ENCODE results near the gene ETS1. TPM values are rescaled to one million over a fixed set of nuclear protein-coding genes. Genes with fewer than 3 reads are reported as not detected.

Gene ETS1
- total RNA-seq, 4 donors from 2014 or later, result 46.3 to 70.6 (median 57.6) TPM

DNA sequence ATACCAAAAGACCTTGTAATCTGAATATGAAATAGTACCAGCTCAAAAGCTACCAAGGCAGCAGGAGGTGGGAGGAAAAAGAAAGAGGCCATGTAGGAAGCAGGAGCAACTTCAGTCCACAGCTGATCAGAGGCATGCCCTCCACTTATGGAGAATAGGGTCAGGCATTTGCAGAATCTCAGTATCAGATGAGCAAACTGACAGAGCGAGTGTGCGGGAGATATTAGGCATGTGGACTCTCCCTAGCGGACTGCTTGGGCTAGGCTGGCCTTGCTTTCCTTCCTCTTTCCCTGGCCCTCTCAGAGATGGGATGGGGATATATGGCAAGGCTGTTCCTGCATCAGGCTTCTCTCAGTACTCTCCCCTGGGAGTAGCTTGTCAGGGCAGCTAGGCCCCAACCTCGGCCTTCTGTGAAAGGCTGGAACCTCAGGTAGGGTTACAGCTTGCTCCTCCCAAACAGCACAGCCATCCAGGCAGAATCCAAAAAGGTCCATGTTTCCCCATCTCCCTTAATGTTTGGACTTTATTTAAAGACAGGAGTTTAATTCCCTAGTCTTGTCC, 37.0 kb downstream of the ETS1 start:
- no peaks in the 10 kb centered on the region for H3K36me3 ChIP-seq
- no peaks in the 10 kb centered on the region for H3K27me3 ChIP-seq
- TF ChIP-seq EP300 (IDR thresholded peaks at IDR 0.05) (no peak), POLR2A (IDR thresholded peaks at IDR 0.05) (no peak)
- TF ChIP-seq, protein P1, sequence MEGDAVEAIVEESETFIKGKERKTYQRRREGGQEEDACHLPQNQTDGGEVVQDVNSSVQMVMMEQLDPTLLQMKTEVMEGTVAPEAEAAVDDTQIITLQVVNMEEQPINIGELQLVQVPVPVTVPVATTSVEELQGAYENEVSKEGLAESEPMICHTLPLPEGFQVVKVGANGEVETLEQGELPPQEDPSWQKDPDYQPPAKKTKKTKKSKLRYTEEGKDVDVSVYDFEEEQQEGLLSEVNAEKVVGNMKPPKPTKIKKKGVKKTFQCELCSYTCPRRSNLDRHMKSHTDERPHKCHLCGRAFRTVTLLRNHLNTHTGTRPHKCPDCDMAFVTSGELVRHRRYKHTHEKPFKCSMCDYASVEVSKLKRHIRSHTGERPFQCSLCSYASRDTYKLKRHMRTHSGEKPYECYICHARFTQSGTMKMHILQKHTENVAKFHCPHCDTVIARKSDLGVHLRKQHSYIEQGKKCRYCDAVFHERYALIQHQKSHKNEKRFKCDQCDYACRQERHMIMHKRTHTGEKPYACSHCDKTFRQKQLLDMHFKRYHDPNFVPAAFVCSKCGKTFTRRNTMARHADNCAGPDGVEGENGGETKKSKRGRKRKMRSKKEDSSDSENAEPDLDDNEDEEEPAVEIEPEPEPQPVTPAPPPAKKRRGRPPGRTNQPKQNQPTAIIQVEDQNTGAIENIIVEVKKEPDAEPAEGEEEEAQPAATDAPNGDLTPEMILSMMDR (IDR thresholded peaks at IDR 0.05), result no peak
- DNase-seq (ENCODE audit: low spot score in 2 of 2), result no peak
- peaks cover 0 to 59% (median 23%) of the 10 kb centered on the region in 4 donors for H3K4me1 ChIP-seq
- 85 to 93% methylated on average over 4 of the region's 4 CpGs for WGBS, 2 donors
- H3K4me3 ChIP-seq, result no peak overlapping the region
- no peaks in the 10 kb centered on the region for H3K9me3 ChIP-seq
- H3K27ac ChIP-seq, result peak overlapping the region in 2 of 4 donors; percentile 80 to 85

DNA sequence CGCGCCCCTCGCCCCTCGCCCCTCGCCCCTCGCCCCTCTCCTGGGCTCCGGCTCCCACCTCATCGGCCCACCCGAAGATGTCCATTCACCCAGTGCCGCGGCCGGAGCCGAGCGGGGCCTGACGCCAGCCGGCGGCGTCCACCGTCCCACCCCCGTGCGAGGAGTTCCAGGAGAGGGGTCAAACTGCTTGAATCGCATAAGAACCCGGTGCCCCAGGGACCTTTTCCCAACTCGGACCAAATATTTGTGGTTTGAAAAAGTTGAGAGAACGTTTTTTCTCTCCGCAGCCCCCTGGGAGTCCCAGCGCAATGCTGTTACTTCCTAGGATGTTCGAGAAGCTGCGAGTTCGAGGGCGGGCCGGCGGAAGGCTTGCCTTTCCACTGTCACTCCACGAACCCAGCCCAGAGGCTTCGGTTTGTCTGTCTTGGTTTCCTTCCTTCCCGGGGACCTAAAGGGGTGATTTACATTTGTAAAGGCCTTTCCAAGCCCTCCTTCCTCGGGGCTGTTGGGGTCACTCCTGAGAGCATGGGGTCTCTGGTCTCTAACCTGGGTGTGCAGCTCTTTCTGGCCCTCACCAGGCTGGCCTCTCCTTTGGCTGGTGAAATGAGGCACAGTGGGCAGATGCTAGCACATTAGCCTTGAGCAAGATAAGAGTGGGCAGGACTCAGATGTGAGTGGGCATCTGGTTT, 38.0 kb downstream of the ETS1 start:
- DNase-seq (ENCODE audit: low spot score in 2 of 2), result peak; percentile 41 to 50

DNA sequence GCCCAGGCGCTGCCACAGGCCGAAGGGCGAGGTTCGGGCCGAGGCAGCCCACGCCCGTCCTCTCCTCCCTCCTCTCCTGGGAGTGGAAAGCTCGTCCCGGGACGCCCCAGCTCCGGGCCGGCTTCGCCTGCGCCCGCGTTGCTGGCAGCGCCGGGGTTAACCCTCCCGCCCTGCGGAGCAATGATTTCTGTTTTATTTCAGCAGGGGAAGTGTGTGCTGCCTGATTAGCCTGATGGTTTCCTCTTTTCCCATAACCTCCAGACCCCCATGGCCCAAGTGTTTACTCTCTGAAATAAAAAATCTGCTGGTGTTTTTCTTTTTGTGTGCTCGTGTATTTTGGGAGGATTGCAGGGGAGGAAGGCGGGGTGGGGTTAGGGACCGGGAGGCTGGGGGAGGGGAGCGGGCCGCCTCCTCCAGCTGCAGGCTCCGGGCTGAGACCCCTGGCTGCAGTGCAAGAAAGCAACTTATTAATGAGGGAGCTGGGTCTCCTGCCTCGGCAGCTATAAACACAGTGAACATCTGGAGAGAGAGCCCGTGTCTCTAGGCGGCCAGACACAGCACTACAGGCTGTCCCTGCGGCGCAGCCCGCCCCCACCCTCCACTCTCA, 38.6 kb downstream of the ETS1 start:
- Histone ChIP-seq H3K36me3 (no peaks in the 10 kb centered on the region), H3K4me3 (peak overlapping the region; percentile 23 to 61 (median 58)), H3K4me1 (peaks cover 0 to 67% (median 22%) of the 10 kb centered on the region in 4 donors), H3K27ac (peak overlapping the region; percentile 26 to 85 (median 77)), H3K9me3 (no peaks in the 10 kb centered on the region), H3K27me3 (no peaks in the 10 kb centered on the region)
- WGBS, 2 donors, result 0 to 1% methylated on average over 28 to 31 of the region's 32 CpGs
- TF ChIP-seq POLR2A (IDR thresholded peaks at IDR 0.05), result no peak
- TF ChIP-seq, protein P1 (IDR thresholded peaks at IDR 0.05), result peak in 1 of 5 experiments; percentile 13
- peak; percentile 41 to 72 for TF ChIP-seq EP300 (IDR thresholded peaks at IDR 0.05)
- peak; percentile 30 for DNase-seq (ENCODE audit: low spot score in 2 of 2)

More for the DNA sequence above, 38.0 kb downstream of the ETS1 start:
- Histone ChIP-seq H3K4me3 (peak overlapping the region; percentile 23 to 61 (median 58)), H3K27me3 (no peaks in the 10 kb centered on the region), H3K4me1 (peaks cover 0 to 66% (median 25%) of the 10 kb centered on the region in 4 donors), H3K27ac (peak overlapping the region; percentile 26 to 85 (median 77)), H3K36me3 (no peaks in the 10 kb centered on the region), H3K9me3 (no peaks in the 10 kb centered on the region)
- TF ChIP-seq, protein P1 (IDR thresholded peaks at IDR 0.05), result no peak
- TF ChIP-seq POLR2A (IDR thresholded peaks at IDR 0.05) (no peak), EP300 (IDR thresholded peaks at IDR 0.05) (peak in 1 of 2 donors; percentile 39)
- 15 to 24% methylated on average over 26 to 32 of the region's 37 CpGs for WGBS, 2 donors

DNA sequence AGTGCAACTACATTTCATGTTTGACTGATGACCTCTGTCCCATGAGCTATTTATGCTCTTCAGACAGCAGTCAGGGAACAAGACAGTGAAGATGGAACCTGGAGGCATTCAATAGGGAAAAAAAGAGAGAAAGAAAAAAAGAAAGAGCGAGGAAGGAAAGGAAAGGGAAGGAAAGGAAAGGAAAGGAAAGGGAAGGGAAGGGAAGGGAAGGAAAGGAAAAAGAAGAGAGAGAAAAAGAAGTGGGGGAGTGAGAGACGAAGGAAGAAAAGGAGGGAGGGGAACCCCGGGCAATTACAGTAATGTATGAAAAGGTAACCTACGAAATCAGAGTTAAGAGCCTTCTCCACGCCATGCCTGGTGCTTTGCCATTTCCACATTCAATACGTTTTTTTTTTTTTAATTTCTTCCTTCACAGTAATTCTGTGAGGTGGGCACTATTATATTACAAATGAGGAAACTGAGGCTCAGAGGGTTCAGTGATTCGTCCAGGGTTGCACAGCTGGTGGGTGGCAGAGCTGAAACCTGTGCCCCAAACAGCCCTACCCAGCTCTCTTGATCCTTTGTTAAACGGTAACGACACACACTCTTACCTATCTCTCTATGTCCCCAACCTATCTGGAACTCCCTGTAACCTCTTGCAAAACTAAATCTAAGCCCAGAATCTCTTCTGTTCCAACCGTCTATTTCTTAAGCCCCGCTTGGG, 39.3 kb downstream of the ETS1 start:
- TF ChIP-seq, protein P1 (IDR thresholded peaks at IDR 0.05), result no peak
- TF ChIP-seq EP300 (IDR thresholded peaks at IDR 0.05), result no peak
- no peak for TF ChIP-seq POLR2A (IDR thresholded peaks at IDR 0.05)
- H3K9me3 ChIP-seq, result no peaks in the 10 kb centered on the region
- H3K36me3 ChIP-seq, result no peaks in the 10 kb centered on the region
- no peak for DNase-seq (ENCODE audit: low spot score in 2 of 2)
- peak overlapping the region; percentile 23 to 61 (median 58) for H3K4me3 ChIP-seq
- peak overlapping the region in 3 of 4 donors; percentile 74 to 85 (median 80) for H3K27ac ChIP-seq
- H3K4me1 ChIP-seq, result peaks cover 0 to 61% (median 18%) of the 10 kb centered on the region in 4 donors
- H3K27me3 ChIP-seq, result no peaks in the 10 kb centered on the region
- 50 to 51% methylated on average over 11 of the region's 11 CpGs for WGBS, 2 donors
